Kidney epithelial cell (primary cell): ENCODE measurements around the gene RNF20. TPM values are rescaled to one million over a fixed set of nuclear protein-coding genes. Genes with fewer than 3 reads are reported as not detected.
"Not testable (repeated sequence)": the region's sequence is repeated elsewhere in the genome, so short reads cannot be mapped to it uniquely, and the experiment has no call there.

Experiments used
- DNase-seq: peaks from one replicate; pipeline ENCODE4 v3.0.0-alpha.2; 2010; ENCODE audit warnings: low read depth
- H3K27me3 ChIP-seq: 2 replicates; pipeline ENCODE4 v1.6.0; 2011; ENCODE audit warnings: low read length; ENCODE audit not compliant: control insufficient read depth, insufficient read depth
- H3K36me3 ChIP-seq: 2 replicates; pipeline ENCODE4 v1.5.1; 2011; ENCODE audit warnings: low read length; ENCODE audit not compliant: control insufficient read depth, insufficient read depth
- H3K4me3 ChIP-seq: 2 replicates; pipeline ENCODE4 v1.5.1; 2011; ENCODE audit warnings: low read depth, mild to moderate bottlenecking, control low read depth, low read length
- total RNA-seq: library from RNA; depleted of rRNA; stranded (reverse); fragments of >200 nt; gene quantifications from 2 replicates; pipeline ENCODE4 v1.2.3, GENCODE V29; 2015
- TF ChIP-seq, protein P1 (sequence below): IDR thresholded peaks from 2 replicates; pipeline ENCODE4 v1.5.1; 2011; ENCODE audit warnings: mild to moderate bottlenecking, moderate library complexity, low read length, control low read depth, inconsistent platforms; ENCODE audit not compliant: insufficient read depth, poor library complexity, severe bottlenecking

RNF20 gene
- total RNA-seq, 1 donor from 2014 or later = 26.1 TPM

DNA sequence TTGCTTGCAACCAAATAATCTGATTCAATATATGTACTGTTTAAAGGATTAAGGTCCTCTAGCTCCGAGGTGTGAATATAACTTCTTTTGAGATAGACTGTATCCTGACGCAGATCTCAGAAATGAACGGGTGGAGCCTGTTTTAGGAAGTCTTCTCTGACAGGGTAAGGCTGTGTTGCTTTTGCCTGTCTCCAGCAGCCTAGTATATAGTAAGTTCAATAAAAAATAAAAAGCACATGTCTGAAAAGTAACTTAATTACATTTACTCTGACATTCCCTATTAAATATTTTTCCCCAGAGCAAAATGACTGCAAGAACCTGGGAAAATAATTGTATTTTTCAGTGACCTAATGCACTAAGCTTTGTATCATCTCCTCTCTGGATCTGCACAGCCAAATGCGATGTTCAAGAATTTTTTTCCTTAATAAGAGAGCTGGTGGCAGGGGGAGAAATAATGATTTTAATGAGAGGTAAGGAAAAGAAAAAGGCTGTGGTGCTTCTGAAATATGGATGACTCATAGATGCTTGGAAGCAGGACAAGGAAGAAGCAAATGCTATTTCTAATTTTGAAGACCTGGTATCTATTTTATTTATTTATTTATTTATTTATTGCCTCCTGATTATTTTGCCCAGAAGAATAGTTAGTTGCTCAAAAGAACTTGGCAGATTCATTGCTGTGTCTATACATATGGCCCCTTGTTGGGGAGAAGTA lies 53.8 kb downstream of the RNF20 start:
- DNase-seq = no peak
- no peaks in the 10 kb centered on the region for H3K27me3 ChIP-seq

GRCh38 chr9:101590074-101590473 lies 56.4 kb downstream of the RNF20 start:
- H3K4me3 ChIP-seq, H3K27me3 ChIP-seq, H3K36me3 ChIP-seq, DNase-seq: not testable (repeated sequence)

More for the DNA sequence above, 53.8 kb downstream of the RNF20 start:
- H3K36me3 ChIP-seq = no peaks in the 10 kb centered on the region
- TF ChIP-seq, protein P1, sequence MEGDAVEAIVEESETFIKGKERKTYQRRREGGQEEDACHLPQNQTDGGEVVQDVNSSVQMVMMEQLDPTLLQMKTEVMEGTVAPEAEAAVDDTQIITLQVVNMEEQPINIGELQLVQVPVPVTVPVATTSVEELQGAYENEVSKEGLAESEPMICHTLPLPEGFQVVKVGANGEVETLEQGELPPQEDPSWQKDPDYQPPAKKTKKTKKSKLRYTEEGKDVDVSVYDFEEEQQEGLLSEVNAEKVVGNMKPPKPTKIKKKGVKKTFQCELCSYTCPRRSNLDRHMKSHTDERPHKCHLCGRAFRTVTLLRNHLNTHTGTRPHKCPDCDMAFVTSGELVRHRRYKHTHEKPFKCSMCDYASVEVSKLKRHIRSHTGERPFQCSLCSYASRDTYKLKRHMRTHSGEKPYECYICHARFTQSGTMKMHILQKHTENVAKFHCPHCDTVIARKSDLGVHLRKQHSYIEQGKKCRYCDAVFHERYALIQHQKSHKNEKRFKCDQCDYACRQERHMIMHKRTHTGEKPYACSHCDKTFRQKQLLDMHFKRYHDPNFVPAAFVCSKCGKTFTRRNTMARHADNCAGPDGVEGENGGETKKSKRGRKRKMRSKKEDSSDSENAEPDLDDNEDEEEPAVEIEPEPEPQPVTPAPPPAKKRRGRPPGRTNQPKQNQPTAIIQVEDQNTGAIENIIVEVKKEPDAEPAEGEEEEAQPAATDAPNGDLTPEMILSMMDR = no peak
- no peak overlapping the region for H3K4me3 ChIP-seq

DNA sequence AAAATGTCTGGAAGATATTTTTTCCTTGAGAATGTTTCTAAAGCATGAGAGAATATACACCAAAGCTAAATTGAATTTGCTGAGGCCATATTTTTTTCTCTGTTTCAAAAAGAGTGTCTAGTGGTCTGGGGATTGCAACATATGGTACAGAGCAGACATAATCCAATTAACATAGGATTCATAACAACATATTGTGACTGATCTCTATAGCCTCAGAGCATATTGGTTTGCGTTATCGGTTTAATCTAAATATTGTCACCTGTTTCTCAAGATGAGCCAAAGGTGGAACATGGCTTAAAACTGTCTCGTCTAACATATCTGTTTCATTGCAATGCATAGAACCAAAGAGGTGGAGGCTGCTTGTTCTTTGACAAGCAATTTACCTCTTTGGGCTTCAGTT lies 57.2 kb downstream of the RNF20 start:
- TF ChIP-seq, protein P1 = no peak
- no peaks in the 10 kb centered on the region for H3K27me3 ChIP-seq
- H3K36me3 ChIP-seq = no peaks in the 10 kb centered on the region
- H3K4me3 ChIP-seq = no peak overlapping the region
- no peak for DNase-seq

- Histone ChIP-seq H3K27me3 (no peaks in the 10 kb centered on the region), H3K4me3 (no peak overlapping the region), H3K36me3 (no peaks in the 10 kb centered on the region)
- DNase-seq = no peak
- TF ChIP-seq, protein P1 = no peak
These were observed 58.3 kb downstream of the RNF20 start for GRCh38 chr9:101591787-101592446.

- H3K27me3 ChIP-seq = no peaks in the 10 kb centered on the region
- TF ChIP-seq, protein P1 = no peak
- no peaks in the 10 kb centered on the region for H3K36me3 ChIP-seq
- no peak for DNase-seq
- no peak overlapping the region for H3K4me3 ChIP-seq
These were observed 59.1 kb downstream of the RNF20 start for GRCh38 chr9:101592788-101593187.

GRCh38 chr9:101593345-101593744 lies 59.7 kb downstream of the RNF20 start:
- TF ChIP-seq, protein P1 = no peak
- no peaks in the 10 kb centered on the region for H3K36me3 ChIP-seq
- no peak for DNase-seq
- no peak overlapping the region for H3K4me3 ChIP-seq
- H3K27me3 ChIP-seq = no peaks in the 10 kb centered on the region
